H1 (cell line): ENCODE measurements around the gene RAD52. TPM values are rescaled to one million over a fixed set of nuclear protein-coding genes. Genes with fewer than 3 reads are reported as not detected.

Source experiments
- HDAC2 ChIP-seq, 2 experiments: fragments of 300-600 bp in 1 of 2; sonication (generic) in 1 of 2; IDR thresholded peaks; 2 replicates each; pipeline ENCODE4 v1.6.1; 2011 to 2012; ENCODE audit warnings: low read depth in 2 of 2, low read length in 2 of 2, mild to moderate bottlenecking in 2 of 2, moderate library complexity in 2 of 2, borderline replicate concordance in 1 of 2, inconsistent platforms in 1 of 2
- polyA plus RNA-seq, 7 experiments: library from polyadenylated mRNA; depleted of rRNA in 3 of 7; stranded (reverse) in 5 of 7; unstranded in 2 of 7; fragments of >200 nt in 5 of 7; fragments of 200-250 nt in 2 of 7; gene quantifications; 1 replicate in 5 of 7; 2 replicates in 1 of 7; 4 replicates in 1 of 7; pipeline versions ENCODE4 v1.2.1 to v1.2.3, GENCODE V29; 2011 to 2013; ENCODE audit warnings: missing spikeins in 2 of 7, mixed read lengths in 2 of 7
- total RNA-seq: library from RNA; stranded (reverse); fragmentation: NEBNext Ultra II Directional; extraction: Animal tissue kit (Norgen Biotek cat#: 25700); gene quantifications from 2 replicates; pipeline ENCODE4 v1.2.1, GENCODE V29; 2021

The RAD52 gene
- total and polyA plus RNA-seq, 2 of the 8 experiments (the other 6 are each of a cell fraction or from before 2014, with no cell fraction given), result 12.5 to 14.3 TPM

GRCh38 chr12:896031-896430 lies 53.5 kb downstream of the RAD52 start (continued):
- TF ChIP-seq HDAC2 (IDR thresholded peaks at IDR 0.05; ENCODE audit: borderline replicate concordance in 1 of 2, low read depth in 2 of 2, low read length in 2 of 2), result no peak
